Measurements from ENCODE around the gene NSMCE1. TPM values are rescaled to one million over a fixed set of nuclear protein-coding genes. Genes with fewer than 3 reads are reported as not detected.
"Not testable (repeated sequence)": the region's sequence is repeated elsewhere in the genome, so short reads cannot be mapped to it uniquely, and the experiment has no call there.

NSMCE1 gene
- total and polyA plus RNA-seq, 7 donors: 18.9 to 51.8 (median 28.4) TPM

- peaks cover 12% of the 10 kb centered on the region for H3K4me1 ChIP-seq
- ATAC-seq: no peak
- no peak overlapping the region for H3K27ac ChIP-seq
- no peaks in the 10 kb centered on the region for H3K36me3 ChIP-seq (ENCODE audit: insufficient read depth in 1 of 2, low read depth in 1 of 2)
- WGBS, 3 donors: 77 to 87% (median 83%) methylated on average over 8 of the region's 8 CpGs
- DNase-seq: no peak
- no peaks in the 10 kb centered on the region for H3K27me3 ChIP-seq (ENCODE audit: insufficient read depth in 3 of 3, low read length in 2 of 3)
- peak overlapping the region; percentile 99 for H3K4me3 ChIP-seq
- intact Hi-C loops (cut with DNase I): no loop called here
- no peaks in the 10 kb centered on the region for H3K9me3 ChIP-seq
- TF ChIP-seq CTCF (IDR thresholded peaks at IDR 0.05): no peak
Measured at GRCh38 chr16:27267037-27267677, 1.4 kb downstream of the NSMCE1 start.

GRCh38 chr16:27265982-27266381, 2.6 kb downstream of the NSMCE1 start:
- TF ChIP-seq CTCF (IDR thresholded peaks at IDR 0.05): no peak
- DNase-seq (no peak), ATAC-seq (no peak)
- H3K4me3 ChIP-seq: no peak overlapping the region
- H3K27me3 ChIP-seq (ENCODE audit: insufficient read depth in 3 of 3, low read length in 2 of 3): no peaks in the 10 kb centered on the region
- peaks cover 12% of the 10 kb centered on the region for H3K4me1 ChIP-seq
- no peaks in the 10 kb centered on the region for H3K36me3 ChIP-seq (ENCODE audit: insufficient read depth in 1 of 2, low read depth in 1 of 2)
- intact Hi-C loops (cut with DNase I): no loop called here
- no peaks in the 10 kb centered on the region for H3K9me3 ChIP-seq
- no peak overlapping the region for H3K27ac ChIP-seq
- WGBS, 3 donors: 99 to 100% (median 100%) methylated on average over 1 of the region's 1 CpG

DNA sequence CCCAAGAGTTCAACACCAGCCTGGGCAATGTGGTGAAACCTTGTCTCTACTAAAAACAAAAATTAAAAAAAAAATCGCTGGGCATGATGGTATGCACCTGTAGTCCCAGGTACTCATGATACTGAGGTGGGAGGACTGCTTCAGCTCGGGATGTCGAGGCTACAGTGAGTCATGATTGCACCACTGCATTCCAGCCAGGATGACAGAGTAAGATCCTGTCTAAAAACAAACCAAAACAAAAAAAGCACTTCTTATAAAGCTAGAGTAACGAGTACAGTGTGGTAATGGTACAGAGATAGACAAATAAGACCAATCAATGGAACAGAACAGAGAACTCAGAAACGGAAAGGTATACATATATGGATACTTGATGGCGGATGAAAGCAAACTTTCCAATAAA, 4.4 kb downstream of the NSMCE1 start:
- H3K9me3 ChIP-seq: no peaks in the 10 kb centered on the region
- intact Hi-C loops (cut with DNase I): loop anchor here in 1 of 2 donors (5.0 kb wide), 1 partner anchor 52 kb away; no protein-coding TSS in a partner anchor
- peaks cover 10% of the 10 kb centered on the region for H3K4me1 ChIP-seq
- H3K27me3 ChIP-seq (ENCODE audit: insufficient read depth in 3 of 3, low read length in 2 of 3): no peaks in the 10 kb centered on the region
- DNase-seq: no peak
- H3K36me3 ChIP-seq (ENCODE audit: insufficient read depth in 1 of 2, low read depth in 1 of 2): no peaks in the 10 kb centered on the region
- no peak for ATAC-seq
- no peak overlapping the region for H3K27ac ChIP-seq
- H3K4me3 ChIP-seq: no peak overlapping the region
- TF ChIP-seq CTCF (IDR thresholded peaks at IDR 0.05): no peak
- WGBS, 3 donors: 71 to 87% (median 76%) methylated on average over 6 of the region's 6 CpGs

DNA sequence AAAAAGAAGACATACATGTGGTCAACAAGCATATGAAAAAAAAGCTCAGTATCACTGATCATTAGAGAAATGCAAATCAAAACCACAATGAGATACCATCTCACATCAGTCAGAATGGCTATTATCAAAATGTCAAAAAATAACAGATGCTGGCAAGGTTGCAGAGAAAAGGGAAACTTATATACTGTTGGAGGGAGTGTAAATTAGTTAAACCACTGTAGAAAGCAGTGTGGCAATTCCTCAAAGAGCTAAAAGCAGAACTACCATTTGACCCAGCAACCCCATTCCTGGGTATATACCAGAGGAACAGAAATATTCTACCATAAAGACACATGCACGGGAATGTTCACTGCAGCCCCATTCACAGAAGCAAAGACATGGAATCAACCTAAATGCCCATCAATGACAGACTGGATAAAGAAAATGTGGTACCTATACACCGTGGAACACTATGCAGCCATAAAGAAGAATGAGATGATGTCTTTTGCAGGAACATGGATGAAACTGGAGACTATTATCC, 5.6 kb downstream of the NSMCE1 start:
- H3K36me3 ChIP-seq (ENCODE audit: insufficient read depth in 1 of 2, low read depth in 1 of 2); H3K27me3 ChIP-seq (ENCODE audit: insufficient read depth in 3 of 3, low read length in 2 of 3); H3K4me3 ChIP-seq; H3K4me1 ChIP-seq; H3K27ac ChIP-seq; ATAC-seq; DNase-seq; H3K9me3 ChIP-seq: not testable (repeated sequence)
- WGBS, 3 donors: 92 to 97% (median 96%) methylated on average over 2 of the region's 2 CpGs
- intact Hi-C loops (cut with DNase I): loop anchor here in 1 of 2 donors (5.0 kb wide), 1 partner anchor 51 kb away; no protein-coding TSS in a partner anchor

DNA sequence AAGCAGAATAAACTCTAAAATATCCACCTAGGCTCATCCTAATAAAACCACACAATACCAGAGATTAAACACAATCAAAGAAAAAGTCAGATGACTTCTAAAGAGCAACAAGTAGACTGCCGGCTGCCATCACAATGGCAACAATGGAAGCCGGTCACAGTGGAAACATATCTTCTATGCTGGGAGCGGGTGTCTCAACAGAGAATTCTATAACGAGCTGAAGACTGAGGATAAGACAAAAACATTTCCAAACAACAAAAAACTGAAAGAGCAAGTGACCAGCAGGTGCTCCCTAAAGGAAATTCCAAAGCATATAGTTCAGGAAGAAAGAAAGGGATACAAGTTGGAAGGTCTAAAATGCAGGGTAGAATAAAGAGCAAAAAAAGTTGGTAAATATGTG, 8.9 kb downstream of the NSMCE1 start:
- H3K27me3 ChIP-seq (ENCODE audit: insufficient read depth in 3 of 3, low read length in 2 of 3): no peaks in the 10 kb centered on the region
- no peak overlapping the region for H3K4me3 ChIP-seq
- no peaks in the 10 kb centered on the region for H3K9me3 ChIP-seq
- peaks cover 0 to 25% of the 10 kb centered on the region in 2 donors for H3K36me3 ChIP-seq (ENCODE audit: insufficient read depth in 1 of 2, low read depth in 1 of 2)
- intact Hi-C loops (cut with DNase I): loop anchor here in 1 of 2 donors (5.0 kb wide), 1 partner anchor 47 kb away; no protein-coding TSS in a partner anchor
- ATAC-seq (no peak), DNase-seq (no peak)
- WGBS, 3 donors: 83 to 88% (median 84%) methylated on average over 4 of the region's 4 CpGs
- H3K27ac ChIP-seq: no peak overlapping the region
- TF ChIP-seq CTCF (IDR thresholded peaks at IDR 0.05): no peak
- H3K4me1 ChIP-seq: no peaks in the 10 kb centered on the region

Measured in psoas muscle (tissue), 8 donors.